ENCODE measurements around the gene CEP68.

CEP68 gene

GRCh38 chr2:65059071-65059470, 2.9 kb downstream of the CEP68 start:
- DNase-seq: no peak

- no peak for DNase-seq
These were observed 5.1 kb downstream of the CEP68 start for GRCh38 chr2:65061146-65061909.

GRCh38 chr2:65061910-65062339, 5.7 kb downstream of the CEP68 start:
- no peak for DNase-seq

GRCh38 chr2:65062843-65063825, 6.9 kb downstream of the CEP68 start:
- no peak for DNase-seq

- peak; percentile 91 for DNase-seq
These were observed 8.7 kb downstream of the CEP68 start for GRCh38 chr2:65064728-65065552.

GRCh38 chr2:65067806-65068553, 11.8 kb downstream of the CEP68 start:
- no peak for DNase-seq

- DNase-seq: no peak
These were observed 13.2 kb downstream of the CEP68 start for GRCh38 chr2:65069439-65069824.

GRCh38 chr2:65070172-65070830, 14.1 kb downstream of the CEP68 start:
- no peak for DNase-seq

GRCh38 chr2:65070856-65071255, 14.6 kb downstream of the CEP68 start:
- no peak for DNase-seq

- peak; percentile 25 for DNase-seq
These were observed 15.4 kb downstream of the CEP68 start for GRCh38 chr2:65071499-65072180.

GRCh38 chr2:65072181-65072970, 16.2 kb downstream of the CEP68 start:
- no peak for DNase-seq

- DNase-seq: no peak
These were observed 17.8 kb downstream of the CEP68 start for GRCh38 chr2:65073879-65074565.

GRCh38 chr2:65075176-65075575, 19.0 kb downstream of the CEP68 start:
- no peak for DNase-seq

GRCh38 chr2:65075605-65076344, 19.6 kb downstream of the CEP68 start:
- no peak for DNase-seq

- DNase-seq: no peak
These were observed 20.1 kb downstream of the CEP68 start for GRCh38 chr2:65076345-65076710.

GRCh38 chr2:65077898-65078297, 21.7 kb downstream of the CEP68 start:
- no peak for DNase-seq

- no peak for DNase-seq
These were observed 22.8 kb downstream of the CEP68 start for GRCh38 chr2:65079017-65079416.

GRCh38 chr2:65081232-65081685, 25.0 kb downstream of the CEP68 start:
- DNase-seq: peak; percentile 88

GRCh38 chr2:65085148-65085547, 28.9 kb downstream of the CEP68 start:
- no peak for DNase-seq
